Measurements from ENCODE around the gene ZNF358. TPM values are rescaled to one million over a fixed set of nuclear protein-coding genes. Genes with fewer than 3 reads are reported as not detected.

Gene ZNF358
- total and polyA plus RNA-seq, 10 of the 15 experiments (the other 5 are each of a cell fraction or from before 2014, with no cell fraction given) = 0.09 to 6.3 (median 1.9) TPM; not detected in 1

DNA sequence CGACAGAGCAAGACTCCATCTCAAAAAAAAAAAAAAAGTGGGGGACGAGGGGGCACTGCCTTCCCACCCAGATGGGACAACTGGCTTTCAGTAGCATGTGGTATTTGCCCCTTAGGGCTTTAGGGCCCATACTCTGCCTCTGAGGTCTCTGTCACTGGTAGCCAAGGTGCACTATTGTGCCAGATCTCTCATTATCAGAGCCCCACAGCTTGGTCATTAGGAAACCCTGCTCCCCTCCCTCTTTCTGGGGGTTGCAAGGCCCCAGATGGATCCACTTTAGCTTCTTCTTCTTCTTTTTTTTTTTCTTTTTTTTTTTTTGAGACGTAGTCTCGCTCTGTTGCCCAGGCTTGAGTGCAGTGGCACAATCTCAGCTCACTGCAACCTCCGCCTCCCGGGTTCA, 11.2 kb upstream of the ZNF358 start (continued):
- TF ChIP-seq ZBTB33 (IDR thresholded peaks at IDR 0.05) (no peak), E2F4 (IDR thresholded peaks at IDR 0.05; ENCODE audit: low read depth, low read length) (no peak), ELK1 (IDR thresholded peaks at IDR 0.05; ENCODE audit: low read depth, low read length) (no peak)

GRCh38 chr19:7505288-7505681, 10.6 kb upstream of the ZNF358 start:
- SMC1A ChIA-PET (ENCODE audit: uncharacterized antibody, unreplicated experiment) = no interaction called here
- Histone ChIP-seq H3K9ac (ENCODE audit: control insufficient read depth, insufficient read depth, low read length) (no peak overlapping the region), H3K79me2 (ENCODE audit: control insufficient read depth, insufficient read depth, low read length) (no peaks in the 10 kb centered on the region), H3K4me1 (ENCODE audit: control insufficient read depth, insufficient read depth, low read length) (no peaks in the 10 kb centered on the region), H3K36me3 (ENCODE audit: control insufficient read depth in 2 of 2, insufficient read depth in 2 of 2, low read length in 1 of 2) (no peaks in the 10 kb centered on the region), H4K20me1 (ENCODE audit: control insufficient read depth, insufficient read depth) (no peaks in the 10 kb centered on the region), H3K4me2 (ENCODE audit: control insufficient read depth, insufficient read depth) (no peak overlapping the region), H3K4me3 (no peak overlapping the region), H3K27ac (ENCODE audit: control insufficient read depth, insufficient read depth) (no peak overlapping the region), H3K9me3 (replicated peaks; ENCODE audit: control insufficient read depth, insufficient read depth, low read length) (no peaks in the 10 kb centered on the region), H2AFZ (ENCODE audit: control insufficient read depth, low read depth, low read length) (no peak overlapping the region), H3K27me3 (replicated peaks in 1 of 2; ENCODE audit: control insufficient read depth in 2 of 2, insufficient read depth in 2 of 2, low read length in 1 of 2) (no peaks in the 10 kb centered on the region; a peak in 1 of 4 replicates)
- no TSS peak for BruUV-seq (replicated peaks)
- ATAC-seq = no peak
- in situ Hi-C loops (cut with MboI) (no loop called here), intact Hi-C loops (cut with micrococcal nuclease; ENCODE audit: unreplicated experiment) (no loop called here)
- POLR2A ChIA-PET = no interaction called here
- RAD21 ChIA-PET (ENCODE audit: unreplicated experiment) = no interaction called here
- TF ChIP-seq IRF4 (IDR thresholded peaks at IDR 0.05; ENCODE audit: low read depth, low read length) (no peak), TCF7 (IDR thresholded peaks at IDR 0.05; ENCODE audit: borderline replicate concordance) (no peak), POLR2AphosphoS2 (IDR thresholded peaks at IDR 0.05; ENCODE audit: low read depth, low read length) (no peak), ATF7 (IDR thresholded peaks at IDR 0.05; ENCODE audit: low read depth) (no peak), NBN (IDR thresholded peaks at IDR 0.05) (no peak), SMC3 (IDR thresholded peaks at IDR 0.05; ENCODE audit: borderline replicate concordance, low read length) (no peak), NR2C1 (IDR thresholded peaks at IDR 0.05) (no peak), FOXM1 (IDR thresholded peaks at IDR 0.05; ENCODE audit: low read depth, low read length) (no peak), TBL1XR1 (IDR thresholded peaks at IDR 0.05; ENCODE audit: low read depth, low read length) (no peak), HDAC2 (IDR thresholded peaks at IDR 0.05) (no peak), IKZF1 (conservative IDR thresholded peaks at IDR 0.05) (no peak), SREBF2 (IDR thresholded peaks at IDR 0.05; ENCODE audit: low read length) (no peak), MTA3 (IDR thresholded peaks at IDR 0.05; ENCODE audit: borderline replicate concordance, low read length) (no peak), SMAD5 (IDR thresholded peaks at IDR 0.05; ENCODE audit: low read depth) (no peak), TCF3 (IDR thresholded peaks at IDR 0.05; ENCODE audit: borderline replicate concordance, insufficient read depth, low read depth, low read length) (no peak), ZBTB33 (IDR thresholded peaks at IDR 0.05) (no peak)
- FAIRE-seq = no peak
- CTCF ChIA-PET = no interaction called here
- no peak for DNase-seq (ENCODE audit: low read depth, low spot score)
- 33% methylated on average over 19 of the region's 19 CpGs for WGBS (ENCODE audit: insufficient coverage, insufficient replicate concordance, low lambda C conversion rate, missing lambda C conversion rate)

All from GM12878 (cell line).